ENCODE measurements around the gene BGLAP. TPM values are rescaled to one million over a fixed set of nuclear protein-coding genes. Genes with fewer than 3 reads are reported as not detected.

Gene BGLAP
- polyA plus RNA-seq, 3 donors: 2.2 TPM; not detected in 2

DNA sequence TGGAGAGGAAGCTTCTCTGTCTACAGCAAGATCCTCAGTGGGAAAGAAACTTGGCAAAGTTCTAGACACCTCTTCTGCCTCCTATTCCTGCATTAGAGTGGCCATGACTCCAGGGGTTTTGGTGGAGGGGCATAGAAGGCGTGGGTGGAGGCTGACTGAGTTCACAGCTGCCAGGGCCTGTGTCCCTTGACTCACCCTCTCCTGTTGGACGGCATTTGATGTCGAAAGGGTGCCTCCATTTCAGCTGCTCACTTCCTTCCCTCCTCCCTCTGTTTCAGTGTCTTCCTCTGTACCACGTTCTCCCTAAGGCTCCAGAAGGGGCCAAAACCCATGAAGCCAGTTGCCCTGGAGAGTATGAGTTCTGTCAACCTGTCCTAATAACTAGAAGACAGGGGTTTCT is 42.8 kb downstream of the BGLAP start:
- Histone ChIP-seq H3K4me2 (replicated peaks; ENCODE audit: extremely low read depth, low read length, poor library complexity, severe bottlenecking) (peak overlapping the region; percentile 38), H3K4me3 (replicated peaks in 1 of 3; ENCODE audit: low read depth in 2 of 3, low read length in 3 of 3) (peak overlapping the region in 1 of 3 experiments; percentile 94), H3K36me3 (replicated peaks in 1 of 2; ENCODE audit: control insufficient read depth in 1 of 2, insufficient read depth in 2 of 2, low read length in 2 of 2) (peaks cover 13 to 28% of the 10 kb centered on the region in 2 donors), H3K9me3 (replicated peaks in 1 of 2; ENCODE audit: control insufficient read depth in 1 of 2, insufficient read depth in 1 of 2, low read length in 2 of 2) (no peaks in the 10 kb centered on the region), H3K9ac (ENCODE audit: insufficient read depth, low read length, poor library complexity, severe bottlenecking) (no peak overlapping the region), H2AFZ (ENCODE audit: insufficient read depth, low read depth, low read length, poor library complexity, severe bottlenecking) (peak overlapping the region; percentile 26), H3K79me2 (ENCODE audit: insufficient read depth, low read length) (peaks cover 46% of the 10 kb centered on the region), H4K20me1 (ENCODE audit: insufficient read depth, low read length) (peaks cover 25% of the 10 kb centered on the region), H3K27ac (ENCODE audit: low read depth in 1 of 2, low read length in 2 of 2) (peak overlapping the region; percentile 39 to 55), H3K27me3 (ENCODE audit: control insufficient read depth in 2 of 2, insufficient read depth in 2 of 2, low read length in 2 of 2) (no peaks in the 10 kb centered on the region), H3K4me1 (ENCODE audit: control insufficient read depth in 1 of 2, insufficient read depth in 2 of 2, low read length in 2 of 2) (peaks cover 48 to 51% of the 10 kb centered on the region in 2 donors)
- intact Hi-C loops (cut with micrococcal nuclease): no loop called here
- H3K9me3 Mint-ChIP-seq: no peaks in the 10 kb centered on the region
- WGBS (ENCODE audit: insufficient coverage): 17% methylated on average over 2 of the region's 4 CpGs
- peaks cover 16 to 42% of the 10 kb centered on the region in 2 donors for H3K36me3 Mint-ChIP-seq
- TF ChIP-seq, protein P1, sequence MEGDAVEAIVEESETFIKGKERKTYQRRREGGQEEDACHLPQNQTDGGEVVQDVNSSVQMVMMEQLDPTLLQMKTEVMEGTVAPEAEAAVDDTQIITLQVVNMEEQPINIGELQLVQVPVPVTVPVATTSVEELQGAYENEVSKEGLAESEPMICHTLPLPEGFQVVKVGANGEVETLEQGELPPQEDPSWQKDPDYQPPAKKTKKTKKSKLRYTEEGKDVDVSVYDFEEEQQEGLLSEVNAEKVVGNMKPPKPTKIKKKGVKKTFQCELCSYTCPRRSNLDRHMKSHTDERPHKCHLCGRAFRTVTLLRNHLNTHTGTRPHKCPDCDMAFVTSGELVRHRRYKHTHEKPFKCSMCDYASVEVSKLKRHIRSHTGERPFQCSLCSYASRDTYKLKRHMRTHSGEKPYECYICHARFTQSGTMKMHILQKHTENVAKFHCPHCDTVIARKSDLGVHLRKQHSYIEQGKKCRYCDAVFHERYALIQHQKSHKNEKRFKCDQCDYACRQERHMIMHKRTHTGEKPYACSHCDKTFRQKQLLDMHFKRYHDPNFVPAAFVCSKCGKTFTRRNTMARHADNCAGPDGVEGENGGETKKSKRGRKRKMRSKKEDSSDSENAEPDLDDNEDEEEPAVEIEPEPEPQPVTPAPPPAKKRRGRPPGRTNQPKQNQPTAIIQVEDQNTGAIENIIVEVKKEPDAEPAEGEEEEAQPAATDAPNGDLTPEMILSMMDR (IDR thresholded peaks at IDR 0.05): no peak
- peak overlapping the region; percentile 14 to 87 (median 80) for H3K27ac Mint-ChIP-seq
- H3K4me3 Mint-ChIP-seq: peak overlapping the region in 1 of 2 donors; percentile 70
- no peaks in the 10 kb centered on the region for H3K27me3 Mint-ChIP-seq (ENCODE audit: low read depth in 3 of 3)
- H3K4me1 Mint-ChIP-seq: peaks cover 48% of the 10 kb centered on the region
- peak in 1 of 3 donors; percentile 70 for DNase-seq

DNA sequence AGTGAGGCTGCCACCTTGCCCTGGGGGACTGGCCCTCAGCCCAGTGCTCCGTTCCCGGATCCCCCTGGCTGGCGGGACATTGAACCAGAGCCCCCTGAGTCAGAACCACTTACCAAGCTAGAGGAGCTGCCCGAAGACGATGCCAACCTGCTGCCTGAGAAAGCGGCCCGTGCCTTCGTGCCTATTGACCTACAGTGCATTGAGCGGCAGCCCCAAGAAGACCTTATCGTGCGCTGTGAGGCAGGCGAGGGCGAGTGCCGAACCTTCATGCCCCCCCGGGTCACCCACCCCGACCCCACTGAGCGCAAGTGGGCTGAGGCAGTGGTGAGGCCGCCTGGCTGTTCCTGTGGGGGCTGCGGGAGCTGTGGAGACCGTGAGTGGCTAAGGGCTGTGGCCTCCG is 43.5 kb downstream of the BGLAP start:
- DNase-seq: no peak
- Histone ChIP-seq H2AFZ (ENCODE audit: insufficient read depth, low read depth, low read length, poor library complexity, severe bottlenecking) (no peak overlapping the region), H3K36me3 (replicated peaks in 1 of 2; ENCODE audit: control insufficient read depth in 1 of 2, insufficient read depth in 2 of 2, low read length in 2 of 2) (peaks cover 9 to 23% of the 10 kb centered on the region in 2 donors), H3K9me3 (replicated peaks in 1 of 2; ENCODE audit: control insufficient read depth in 1 of 2, insufficient read depth in 1 of 2, low read length in 2 of 2) (no peaks in the 10 kb centered on the region), H3K27me3 (ENCODE audit: control insufficient read depth in 2 of 2, insufficient read depth in 2 of 2, low read length in 2 of 2) (no peaks in the 10 kb centered on the region), H3K4me3 (replicated peaks in 1 of 3; ENCODE audit: low read depth in 2 of 3, low read length in 3 of 3) (no peak overlapping the region), H4K20me1 (ENCODE audit: insufficient read depth, low read length) (peaks cover 18% of the 10 kb centered on the region), H3K4me1 (ENCODE audit: control insufficient read depth in 1 of 2, insufficient read depth in 2 of 2, low read length in 2 of 2) (peaks cover 41 to 44% of the 10 kb centered on the region in 2 donors), H3K4me2 (replicated peaks; ENCODE audit: extremely low read depth, low read length, poor library complexity, severe bottlenecking) (peak overlapping the region; percentile 38), H3K9ac (ENCODE audit: insufficient read depth, low read length, poor library complexity, severe bottlenecking) (no peak overlapping the region), H3K79me2 (ENCODE audit: insufficient read depth, low read length) (peaks cover 40% of the 10 kb centered on the region), H3K27ac (ENCODE audit: low read depth in 1 of 2, low read length in 2 of 2) (peak overlapping the region; percentile 39 to 55)
- peaks cover 45% of the 10 kb centered on the region for H3K4me1 Mint-ChIP-seq
- intact Hi-C loops (cut with micrococcal nuclease): no loop called here
- H3K27ac Mint-ChIP-seq: peak overlapping the region in 1 of 7 donors; percentile 76
- over 99% methylated on average over 20 of the region's 21 CpGs for WGBS (ENCODE audit: insufficient coverage)
- no peak overlapping the region for H3K4me3 Mint-ChIP-seq
- H3K36me3 Mint-ChIP-seq: peaks cover 21 to 42% of the 10 kb centered on the region in 2 donors
- H3K9me3 Mint-ChIP-seq: no peaks in the 10 kb centered on the region
- H3K27me3 Mint-ChIP-seq (ENCODE audit: low read depth in 3 of 3): no peaks in the 10 kb centered on the region
- TF ChIP-seq, protein P1 (IDR thresholded peaks at IDR 0.05): no peak

All from CD14-positive monocyte (primary cell).